B cell (primary cell): Measurements from ENCODE around the gene WDR5B.

ENCODE experiments used
- CTCF ChIP-seq: fragments of 200-600 bp; IDR thresholded peaks from one replicate; pipeline ENCODE4 v1.8.0; 2022; ENCODE audit warnings: antibody characterized with exemption, mild to moderate bottlenecking
- EZH2 ChIP-seq: IDR thresholded peaks from 2 replicates; pipeline ENCODE4 v1.6.1; 2012; ENCODE audit warnings: borderline replicate concordance, low read depth, mild to moderate bottlenecking, moderate library complexity, low read length; ENCODE audit not compliant: insufficient read depth, poor library complexity, severe bottlenecking

GRCh38 chr3:122421101-122421500, 5.2 kb upstream of the WDR5B start:
- TF ChIP-seq CTCF (no peak), EZH2 (no peak)
